HG03064 (cell line): ENCODE results near the gene PPP1R9A.

Source experiments
- ATAC-seq: cut with Tn5 transposase; IDR thresholded peaks from one replicate; pipeline ENCODE4 v1.9.1; 2021; ENCODE audit warnings: low read depth; ENCODE audit not compliant: unreplicated experiment

The PPP1R9A gene

GRCh38 chr7:95244616-95245015 lies 337.2 kb downstream of the PPP1R9A start:
- no peak for ATAC-seq

DNA sequence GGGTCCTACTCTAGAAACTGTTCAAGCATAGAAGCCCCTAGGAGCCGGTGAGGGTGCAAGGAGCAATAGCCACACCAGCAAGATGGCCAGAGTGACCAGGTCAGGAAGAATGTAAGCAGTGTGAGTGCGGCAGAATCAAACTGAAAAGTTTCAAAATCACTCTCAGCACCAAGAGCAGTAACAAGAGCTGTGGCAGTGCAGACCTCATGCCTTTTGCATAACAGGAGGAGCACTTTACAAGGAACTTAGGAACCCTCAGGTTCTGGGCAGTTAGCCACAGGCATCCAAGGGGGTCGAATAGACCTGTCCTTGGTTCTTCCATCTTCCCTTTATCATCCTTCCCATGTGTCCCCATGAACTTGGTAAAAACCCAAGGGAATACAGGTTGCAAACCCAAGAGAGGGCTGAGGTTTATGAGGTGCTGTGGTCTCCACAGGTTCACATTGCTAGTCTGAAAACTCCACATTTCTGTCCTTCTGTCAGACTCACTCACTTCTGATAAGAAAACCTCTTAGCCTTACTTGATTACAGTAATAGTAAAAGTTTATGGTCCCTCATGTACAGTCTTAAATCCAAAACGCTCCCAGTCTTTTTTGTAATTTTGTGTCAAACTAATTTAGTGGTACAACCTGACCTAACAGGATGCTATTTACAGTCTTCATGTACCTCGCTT lies 338.6 kb downstream of the PPP1R9A start:
- no peak for ATAC-seq

GRCh38 chr7:95246831-95247370 lies 339.5 kb downstream of the PPP1R9A start:
- ATAC-seq: no peak

GRCh38 chr7:95250571-95250970 lies 343.2 kb downstream of the PPP1R9A start:
- ATAC-seq: no peak

DNA sequence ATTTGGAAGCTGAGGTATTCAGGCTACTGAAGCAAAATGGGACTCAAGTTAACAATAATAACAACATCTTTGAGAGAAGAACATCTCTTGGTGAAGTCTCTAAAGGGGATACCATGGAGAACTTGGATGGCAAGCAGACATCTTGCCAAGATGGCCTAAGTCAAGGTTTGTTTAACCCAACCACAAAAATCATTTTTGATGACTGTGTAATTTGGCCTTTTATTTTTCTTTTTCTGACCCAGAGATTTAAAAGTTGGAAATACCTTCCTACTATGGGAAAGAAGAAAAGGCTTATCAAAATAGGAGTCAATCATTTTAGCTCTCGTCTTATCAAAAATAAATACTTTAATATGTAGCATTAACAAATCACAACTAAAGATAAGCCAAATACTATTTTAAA lies 344.6 kb downstream of the PPP1R9A start:
- ATAC-seq: no peak

DNA sequence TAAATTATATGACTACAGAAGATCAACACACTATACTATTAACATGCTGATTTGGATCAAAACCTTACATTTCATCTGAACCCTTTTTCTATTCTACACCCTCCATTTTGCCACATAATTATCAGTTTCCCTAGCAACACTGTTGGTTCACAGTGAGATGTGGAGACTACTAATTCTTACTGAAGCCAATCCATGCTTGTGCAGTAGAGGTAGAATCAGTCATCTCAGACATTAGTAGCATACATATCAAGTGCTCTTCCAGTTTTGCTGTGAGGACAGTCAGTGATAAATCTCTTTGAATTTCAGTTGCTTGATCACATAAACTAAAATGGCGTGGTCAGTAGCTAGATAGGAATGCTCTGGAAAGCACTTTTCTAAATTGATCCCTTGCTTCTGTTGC lies 346.6 kb downstream of the PPP1R9A start:
- no peak for ATAC-seq

DNA sequence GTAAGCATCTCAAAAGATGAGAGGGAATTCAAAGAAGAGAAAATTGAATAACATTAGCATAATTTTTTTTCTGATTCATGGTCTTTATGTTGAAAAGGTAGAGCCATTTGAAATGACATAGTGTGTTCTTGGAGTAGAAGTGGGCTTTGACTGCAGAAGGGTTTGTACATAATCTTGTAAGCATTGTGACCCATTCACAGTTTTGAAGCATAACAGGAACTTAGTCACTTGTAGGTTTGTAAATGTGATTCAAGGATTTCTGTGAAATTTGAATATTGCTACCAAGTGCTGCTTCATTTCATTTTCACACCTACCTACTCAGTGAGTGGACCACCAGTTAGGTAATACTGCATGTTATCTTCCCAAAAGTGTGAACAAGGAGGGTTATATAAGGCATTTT lies 348.3 kb downstream of the PPP1R9A start:
- no peak for ATAC-seq

DNA sequence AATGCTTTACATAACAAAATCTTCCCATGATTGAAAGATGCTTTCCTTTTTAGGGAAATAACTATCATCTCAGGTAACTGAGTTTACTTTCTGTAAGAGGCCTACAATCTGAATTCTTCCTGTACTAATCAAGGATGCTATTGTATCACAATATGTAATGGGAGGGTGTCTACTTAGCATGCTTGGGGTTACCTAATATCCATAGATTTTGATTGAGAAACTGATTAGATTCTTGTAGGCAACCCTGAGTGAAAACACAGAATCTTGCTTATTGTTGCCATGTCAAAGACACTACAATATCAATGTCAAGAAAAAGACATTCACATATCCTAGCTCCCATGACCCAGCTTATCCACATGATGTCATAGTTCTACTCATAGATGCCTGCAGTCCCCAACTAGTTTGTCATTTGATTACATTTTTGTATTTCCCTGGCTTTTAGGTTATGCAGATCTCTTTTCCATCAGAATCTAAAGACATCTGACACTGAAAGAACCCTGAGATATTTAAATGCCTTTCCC lies 354.6 kb downstream of the PPP1R9A start:
- no peak for ATAC-seq

DNA sequence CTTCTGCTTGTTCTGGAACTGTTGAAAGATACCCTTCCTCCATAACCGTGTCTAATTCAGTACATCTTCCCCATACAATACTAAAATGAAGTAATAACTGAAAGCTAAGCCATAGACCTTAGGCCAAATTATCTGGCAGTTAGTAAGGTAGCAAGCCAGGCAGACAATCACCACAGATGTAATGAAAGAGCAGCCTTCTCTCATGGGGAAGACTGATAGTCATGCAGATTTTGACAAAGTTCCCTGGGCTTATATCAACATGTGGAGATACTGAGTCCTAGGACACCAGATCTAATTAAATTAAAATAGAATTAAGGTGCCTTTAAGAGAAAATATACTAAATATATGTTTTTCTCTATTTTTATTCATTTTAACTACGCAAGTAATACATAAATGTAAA lies 355.5 kb downstream of the PPP1R9A start:
- no peak for ATAC-seq

DNA sequence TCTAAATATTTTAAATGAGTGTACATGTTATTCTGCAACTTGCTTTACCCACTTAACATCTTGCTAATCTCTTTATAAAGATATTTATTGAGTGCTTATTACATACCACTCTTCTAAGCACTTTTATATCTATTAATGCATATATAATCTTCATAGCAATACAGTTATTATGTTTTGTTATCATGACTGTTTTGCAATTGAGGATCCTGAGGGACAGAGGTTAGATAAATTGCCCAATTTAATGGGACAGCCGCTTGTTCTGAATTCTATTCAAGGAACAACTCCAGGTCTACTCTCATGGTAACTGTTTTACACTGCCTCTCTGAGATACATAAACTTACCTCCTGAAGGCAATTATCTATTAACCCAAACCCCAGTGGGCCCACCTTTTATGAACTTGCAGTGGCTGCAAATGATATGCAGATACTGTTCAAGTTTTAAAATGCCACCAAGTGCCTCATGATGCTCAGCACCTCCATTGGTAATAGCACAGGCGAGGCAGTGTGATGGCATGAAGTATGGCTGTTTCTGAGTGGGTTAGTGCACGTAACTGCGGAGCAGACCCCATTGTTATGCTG lies 356.5 kb downstream of the PPP1R9A start:
- ATAC-seq: no peak

DNA sequence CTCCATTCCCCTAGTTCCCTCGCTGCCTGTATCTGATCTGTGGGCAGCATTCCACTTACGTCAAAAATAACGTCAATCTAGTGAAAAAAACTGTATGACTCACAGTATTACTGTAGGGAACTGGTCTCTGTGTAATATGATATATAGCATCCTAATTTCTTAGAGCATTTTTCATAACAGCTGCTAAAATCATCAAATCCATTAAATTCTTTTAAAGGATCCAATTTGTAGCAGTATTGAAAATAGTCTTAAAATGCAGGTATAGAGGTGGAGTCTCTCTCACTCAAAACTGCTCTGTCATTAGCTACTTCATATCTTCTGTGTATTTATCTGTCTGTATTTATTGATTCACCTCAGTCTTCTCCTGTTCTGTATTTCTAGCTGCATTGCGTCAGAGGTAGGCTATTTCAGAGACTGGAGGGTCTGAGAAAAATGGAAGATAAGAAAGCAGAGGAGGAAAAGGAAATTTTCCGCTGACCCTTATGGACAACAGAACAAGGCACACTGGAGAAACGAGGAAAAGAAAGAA lies 357.0 kb downstream of the PPP1R9A start:
- no peak for ATAC-seq

- no peak for ATAC-seq
These were observed 358.2 kb downstream of the PPP1R9A start for GRCh38 chr7:95265634-95266033.

- no peak for ATAC-seq
These were observed 360.4 kb downstream of the PPP1R9A start for GRCh38 chr7:95267754-95268153.

GRCh38 chr7:95269640-95270039 lies 362.2 kb downstream of the PPP1R9A start:
- ATAC-seq: no peak

DNA sequence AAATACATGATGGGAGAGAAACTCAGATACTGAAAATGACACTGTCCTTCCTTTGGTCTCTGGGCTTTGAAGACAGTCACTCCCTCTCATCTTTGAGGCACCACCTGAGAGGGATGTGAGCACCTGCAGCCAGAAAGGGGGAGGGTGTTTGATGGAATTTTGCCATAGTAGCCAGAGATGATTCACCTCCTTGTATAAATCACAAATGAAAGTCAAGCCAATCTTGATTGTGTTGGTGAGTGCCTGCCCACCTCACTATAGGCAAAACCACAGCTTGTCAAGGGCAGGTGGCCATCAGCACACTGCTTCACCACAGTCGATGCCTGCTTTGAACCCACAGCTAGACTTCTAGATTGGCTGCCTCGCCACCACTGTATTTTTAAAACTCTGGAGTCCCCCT lies 368.7 kb downstream of the PPP1R9A start:
- no peak for ATAC-seq

DNA sequence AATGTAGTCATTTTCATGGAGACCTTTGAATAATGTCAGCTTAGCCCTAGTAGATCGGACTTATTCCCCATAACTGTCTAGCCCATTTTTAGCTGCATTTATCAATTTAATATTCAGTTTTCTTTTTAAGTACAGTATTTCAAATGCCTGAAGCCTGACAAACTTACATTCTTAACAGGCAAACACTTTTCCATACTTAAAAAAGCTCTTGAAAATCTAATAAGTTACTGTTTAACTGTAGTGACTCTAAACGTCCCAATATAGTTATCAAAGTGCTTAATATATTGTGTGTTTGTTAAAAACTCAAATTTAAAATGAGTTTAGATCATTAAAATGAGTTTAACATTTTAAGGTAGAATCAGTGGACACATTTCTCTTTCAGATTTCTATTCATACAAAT lies 372.0 kb downstream of the PPP1R9A start:
- ATAC-seq: no peak

DNA sequence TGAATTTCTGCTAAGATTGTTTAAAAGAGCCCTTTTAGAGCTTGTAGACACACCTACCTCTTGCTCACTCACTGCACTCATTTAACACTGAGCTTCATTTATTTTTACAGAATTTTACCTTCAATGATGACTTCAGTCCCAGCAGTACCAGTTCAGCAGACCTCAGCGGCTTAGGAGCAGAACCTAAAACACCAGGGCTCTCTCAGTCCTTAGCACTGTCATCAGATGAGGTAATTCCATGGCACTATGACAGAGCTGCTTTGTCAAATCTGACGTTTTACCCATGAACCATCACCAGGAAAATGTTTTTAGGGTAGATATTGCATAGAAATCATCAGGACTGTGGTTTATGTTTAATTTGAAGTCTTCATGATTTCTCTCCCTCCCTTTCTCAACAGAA lies 378.7 kb downstream of the PPP1R9A start:
- ATAC-seq: no peak

DNA sequence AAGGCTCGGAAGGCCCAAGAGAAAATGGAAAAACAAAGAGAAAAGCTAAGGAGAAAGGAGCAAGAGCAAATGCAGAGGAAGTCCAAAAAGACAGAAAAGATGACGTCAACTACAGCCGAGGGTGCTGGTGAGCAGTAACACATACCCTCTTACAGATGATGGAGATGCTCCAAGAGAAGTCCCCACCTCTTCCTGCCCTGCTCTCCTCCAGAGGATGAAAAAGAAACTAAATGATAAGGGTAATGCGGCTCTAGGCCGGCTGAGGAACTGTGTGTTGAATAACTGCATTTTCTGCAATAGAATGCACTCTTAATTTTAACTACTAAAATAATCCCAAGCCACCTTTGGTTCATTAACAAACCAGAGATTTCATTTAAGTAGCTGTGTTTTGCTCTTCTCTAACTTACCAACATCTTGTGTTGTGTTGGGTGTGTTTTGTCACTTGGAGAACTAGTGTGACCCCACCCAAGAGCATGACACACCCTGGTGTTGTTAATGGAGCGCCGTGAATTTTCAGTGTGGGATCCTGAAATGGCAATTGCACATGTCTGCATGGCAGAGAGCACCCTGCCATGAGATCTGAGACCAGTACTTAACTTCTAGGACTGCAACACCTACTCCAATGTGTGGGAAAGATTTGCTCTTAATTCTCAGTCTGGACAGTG lies 382.9 kb downstream of the PPP1R9A start:
- no peak for ATAC-seq

DNA sequence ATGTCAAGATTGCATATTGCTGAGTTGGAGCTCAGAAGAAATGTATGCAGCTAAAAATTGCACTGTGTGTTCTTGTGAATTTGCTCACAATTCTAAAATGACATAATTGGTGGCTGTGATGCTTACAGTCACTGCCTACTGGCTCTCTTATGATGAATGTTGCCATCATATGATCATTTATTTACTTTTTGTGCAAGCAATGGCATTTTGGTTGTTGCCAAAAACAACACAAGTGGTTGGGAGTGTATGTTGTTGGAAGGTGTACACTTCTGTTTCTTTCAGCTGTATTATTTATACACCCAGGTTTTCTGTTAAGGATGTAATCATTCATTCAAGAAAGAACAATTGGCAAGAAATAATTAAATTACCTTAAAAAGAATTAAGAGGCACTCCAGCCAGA lies 388.0 kb downstream of the PPP1R9A start:
- ATAC-seq: no peak

DNA sequence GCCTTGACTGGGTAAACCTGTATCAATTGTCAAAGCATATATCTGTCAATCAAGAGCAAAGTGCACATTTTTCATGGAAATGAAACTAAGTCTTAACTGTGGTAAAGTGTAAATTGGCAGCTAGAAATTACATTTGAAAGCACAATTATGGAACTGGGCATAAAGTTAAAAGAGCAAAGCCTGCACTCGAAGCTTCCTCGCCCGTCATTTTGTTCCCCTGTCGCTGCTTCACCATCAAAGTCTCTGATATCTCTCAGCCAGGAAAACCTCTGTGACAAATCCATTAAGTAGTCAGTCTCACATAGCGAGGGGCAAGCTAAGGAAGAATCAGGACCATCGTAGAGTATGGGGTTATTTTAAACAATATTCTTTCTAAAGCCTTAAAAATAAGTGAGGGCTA lies 389.1 kb downstream of the PPP1R9A start:
- ATAC-seq: no peak

GRCh38 chr7:95297041-95297440 lies 389.6 kb downstream of the PPP1R9A start:
- ATAC-seq: no peak
